Inflammatory macrophage treated with lipopolysaccharide for 1 hour (primary cell): Measurements from ENCODE around the gene CATSPER4.

Source experiments
- DNase-seq, 2 donors: peaks; one replicate each; pipeline ENCODE4 v3.0.0-alpha.2; 2020 to 2022

The CATSPER4 gene

DNA sequence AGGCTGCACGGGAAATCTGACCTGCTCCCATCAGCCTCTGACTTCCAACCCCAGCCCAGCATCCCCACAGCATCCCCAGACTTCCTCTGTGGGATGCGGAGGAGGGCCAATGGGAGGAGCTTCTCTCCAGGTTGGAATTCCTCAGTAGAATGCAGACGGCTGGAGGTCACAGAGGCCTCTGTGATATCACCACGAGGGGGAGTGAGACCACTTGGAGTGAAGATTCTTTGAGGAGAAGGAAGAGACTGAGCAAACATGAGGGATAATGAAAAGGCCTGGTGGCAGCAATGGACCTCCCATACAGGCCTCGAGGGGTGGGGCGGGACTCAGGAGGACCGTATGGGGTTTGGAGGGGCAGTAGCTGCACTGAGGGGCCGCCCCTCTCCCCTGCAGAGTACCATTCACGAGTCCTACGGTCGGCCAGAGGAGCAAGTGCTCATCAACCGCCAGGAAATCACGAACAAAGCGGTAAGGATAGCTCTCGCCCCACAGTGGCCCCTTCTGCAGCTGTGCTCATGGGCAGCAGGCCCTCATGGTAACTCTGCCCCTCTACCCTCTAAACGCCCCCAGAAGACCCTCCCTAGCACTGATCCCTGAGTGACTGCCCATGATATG is at the start of gene CATSPER4:
CATSPER4 (plus strand) TSS at position 230 of the 615 bp plus-strand sequence; CDS start at position 256, 26 bp downstream.
- no peak for DNase-seq

DNA sequence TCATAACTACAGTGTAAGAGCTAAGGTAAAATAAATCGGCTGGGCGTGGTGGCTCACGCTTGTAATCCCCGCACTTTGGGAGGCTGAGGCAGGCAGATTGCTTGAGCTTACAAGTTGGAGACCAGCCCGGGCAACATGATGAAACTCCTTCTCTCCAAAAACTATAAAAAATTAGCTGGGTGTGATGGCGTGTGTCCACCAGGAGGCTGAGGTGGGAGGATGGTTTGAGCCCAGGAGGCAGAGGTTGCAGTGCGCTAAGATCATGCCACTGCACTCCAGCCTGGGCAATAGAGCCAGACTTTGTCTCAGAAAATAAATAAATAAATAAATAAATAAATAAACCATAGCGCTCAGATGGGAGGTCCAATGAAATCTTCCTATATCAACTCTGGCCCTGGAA is 48.2 kb upstream of the CATSPER4 start:
- DNase-seq, result no peak

DNA sequence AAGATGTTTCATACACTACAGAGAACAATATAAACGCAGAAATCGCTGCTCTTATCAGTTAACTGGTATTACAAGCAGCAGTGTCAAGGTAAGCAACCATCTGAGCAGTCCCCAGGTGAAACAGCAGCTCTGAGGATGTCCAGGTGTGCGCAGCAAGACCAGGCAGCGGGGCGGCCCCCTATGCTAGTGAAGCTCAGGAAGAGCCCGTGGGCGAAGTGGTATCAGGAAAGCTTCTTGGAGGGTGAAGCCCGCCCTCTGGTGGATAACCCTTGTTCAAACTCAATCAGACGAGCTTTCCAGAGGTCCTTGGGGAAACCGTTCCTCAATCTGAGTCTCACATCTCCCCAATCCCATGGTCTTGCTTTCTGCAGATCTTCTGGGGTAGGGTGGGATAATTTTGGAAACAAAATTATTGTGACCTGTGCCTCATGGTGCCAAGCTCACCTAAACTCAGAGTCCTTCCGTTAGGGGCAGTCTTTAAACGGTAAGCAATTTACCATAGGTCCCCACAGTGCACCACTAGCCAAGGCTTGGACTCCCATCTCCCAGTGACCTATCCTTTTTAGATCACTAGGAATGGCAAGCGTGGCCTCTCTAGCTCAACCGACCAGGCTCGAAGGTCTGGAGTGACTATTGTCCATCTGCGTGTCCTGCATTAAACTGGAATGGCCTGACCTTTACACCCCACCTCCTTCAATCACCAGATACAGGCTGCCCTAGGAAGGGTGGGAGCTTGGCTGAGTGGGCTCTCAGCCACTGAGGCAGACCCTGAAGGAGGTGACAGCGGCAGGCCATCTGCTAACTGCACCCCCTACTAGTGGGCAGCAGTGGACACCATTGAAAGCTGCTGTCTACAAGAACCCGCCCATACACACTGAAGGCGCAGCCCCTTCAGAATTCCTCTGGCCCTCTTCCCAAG is 45.1 kb upstream of the CATSPER4 start:
- DNase-seq, result peak; percentile 67 to 90

DNA sequence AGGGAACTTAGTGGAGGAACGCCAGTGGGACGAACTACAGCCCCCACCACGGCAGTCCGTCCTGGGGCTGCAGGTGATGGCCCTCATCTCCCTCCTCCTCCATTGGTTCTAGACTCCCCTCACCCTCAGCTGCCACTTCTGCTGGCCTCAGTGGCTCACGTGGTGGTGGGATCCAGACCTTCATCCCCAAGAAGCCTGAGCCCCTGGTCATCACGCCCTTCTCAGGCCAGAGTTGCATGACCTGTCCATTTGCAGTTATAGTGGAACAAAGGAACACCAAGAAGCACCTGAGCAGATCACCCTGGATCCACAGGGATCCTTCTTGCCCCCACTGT is 44.5 kb upstream of the CATSPER4 start:
- no peak for DNase-seq

DNA sequence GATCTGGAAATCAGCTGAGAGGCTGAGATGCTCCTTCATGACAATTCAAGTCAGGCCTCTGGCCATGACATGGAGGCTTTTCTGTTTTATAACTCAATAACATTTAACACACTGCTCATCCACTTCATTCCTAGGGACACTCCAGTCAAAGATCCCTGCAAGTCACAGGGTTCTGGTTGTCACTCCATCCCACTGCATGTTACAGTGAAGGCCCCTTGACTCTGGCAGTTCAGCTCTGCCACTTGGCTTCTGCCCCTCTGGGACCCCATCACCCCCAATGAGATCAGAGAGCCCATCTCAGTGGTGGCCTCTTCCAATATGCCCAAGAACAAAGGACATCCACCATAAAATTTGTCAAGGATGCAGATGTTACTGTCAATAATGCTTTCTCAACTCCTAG is 41.5 kb upstream of the CATSPER4 start:
- no peak for DNase-seq

DNA sequence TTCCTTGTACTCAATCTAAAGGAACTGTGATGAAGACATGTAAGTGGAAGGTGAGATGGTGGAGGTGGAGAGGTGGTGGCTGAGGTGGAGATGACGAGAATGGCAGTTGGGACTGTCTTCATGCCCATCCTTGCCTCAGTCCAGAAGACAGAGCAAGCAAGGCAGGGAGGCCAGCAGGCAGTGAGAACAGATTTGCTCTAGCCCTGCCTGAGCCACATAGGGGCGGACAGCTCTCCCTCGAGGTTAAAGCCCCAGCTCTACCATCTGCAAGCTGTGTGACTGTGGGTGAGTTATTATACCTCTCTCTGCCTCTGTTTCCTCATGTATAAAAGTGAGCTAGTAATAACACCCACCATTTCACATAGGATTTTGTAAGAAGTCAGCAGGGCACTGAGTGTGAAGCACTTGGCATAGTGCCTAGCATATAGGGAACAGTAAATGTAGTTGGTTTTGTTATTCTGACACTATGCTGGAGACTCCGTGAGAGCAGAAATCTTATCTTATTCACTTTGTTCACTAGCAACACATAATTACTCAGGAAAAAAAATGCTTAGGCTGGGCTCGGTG is 36.4 kb upstream of the CATSPER4 start:
- peak; percentile 47 to 65 for DNase-seq

DNA sequence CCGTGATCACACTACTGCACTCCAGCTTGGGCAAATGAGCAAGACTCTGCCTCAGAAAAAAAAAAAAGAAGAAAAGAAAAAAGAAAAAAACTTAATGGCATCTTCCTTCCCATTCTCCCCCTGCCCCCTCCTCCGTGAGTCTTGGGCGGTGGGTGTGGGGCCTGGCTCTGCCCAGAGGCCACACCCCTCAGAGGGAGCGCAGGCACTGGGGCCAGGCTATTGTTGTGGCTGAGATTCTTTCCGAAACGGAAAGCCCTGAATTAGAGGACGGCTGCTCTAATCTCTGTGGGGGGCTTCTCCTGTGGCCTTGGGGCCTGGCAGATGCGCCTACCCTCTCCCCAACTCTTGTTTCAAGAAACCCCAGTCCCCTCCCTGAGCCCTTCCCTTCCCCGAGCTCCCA is 35.7 kb upstream of the CATSPER4 start:
- DNase-seq, result no peak

DNA sequence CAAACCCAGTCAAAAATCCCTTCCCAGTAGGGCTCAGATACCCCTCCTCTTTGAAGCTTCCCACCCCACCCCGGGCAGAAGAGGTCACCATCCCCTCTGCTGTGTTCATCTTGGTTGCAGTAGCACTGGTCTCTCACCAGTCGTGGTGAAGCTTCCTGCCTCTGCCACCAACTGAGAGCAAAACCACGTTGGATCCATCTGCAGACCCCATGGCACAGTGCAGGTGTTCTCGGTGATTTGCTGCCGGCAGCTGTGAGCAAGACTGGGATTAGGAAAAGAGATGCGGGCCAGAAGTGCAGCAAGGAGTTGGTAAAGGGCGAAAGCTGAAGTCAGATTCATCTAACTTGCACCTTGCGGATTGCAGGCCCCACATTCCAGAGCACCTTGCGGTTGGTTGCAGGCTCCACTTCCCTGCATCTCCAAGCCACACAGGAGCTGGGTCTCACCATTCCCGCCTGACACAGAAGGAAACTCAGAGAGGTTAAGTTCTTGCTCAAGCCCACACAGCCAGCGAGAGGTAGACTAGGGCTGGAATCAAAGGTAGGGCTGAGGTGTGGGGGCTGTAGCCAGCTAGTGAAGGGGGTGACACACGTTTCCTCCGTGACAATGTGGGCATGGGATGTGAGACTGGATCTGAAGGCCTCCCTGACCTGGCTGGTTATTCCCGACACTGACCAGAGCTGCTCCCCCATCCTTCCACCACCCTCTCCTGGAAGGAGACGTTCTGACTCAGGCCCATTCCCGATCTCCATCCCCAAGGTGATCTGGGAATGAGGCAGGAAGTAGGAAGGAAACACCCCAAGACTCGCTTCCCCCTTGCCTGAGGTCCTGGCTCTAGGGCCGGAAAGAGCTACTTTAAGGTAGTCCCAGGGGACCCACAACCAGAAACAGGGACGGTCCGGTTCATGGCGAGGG is 34.8 kb upstream of the CATSPER4 start:
- DNase-seq, result no peak

DNA sequence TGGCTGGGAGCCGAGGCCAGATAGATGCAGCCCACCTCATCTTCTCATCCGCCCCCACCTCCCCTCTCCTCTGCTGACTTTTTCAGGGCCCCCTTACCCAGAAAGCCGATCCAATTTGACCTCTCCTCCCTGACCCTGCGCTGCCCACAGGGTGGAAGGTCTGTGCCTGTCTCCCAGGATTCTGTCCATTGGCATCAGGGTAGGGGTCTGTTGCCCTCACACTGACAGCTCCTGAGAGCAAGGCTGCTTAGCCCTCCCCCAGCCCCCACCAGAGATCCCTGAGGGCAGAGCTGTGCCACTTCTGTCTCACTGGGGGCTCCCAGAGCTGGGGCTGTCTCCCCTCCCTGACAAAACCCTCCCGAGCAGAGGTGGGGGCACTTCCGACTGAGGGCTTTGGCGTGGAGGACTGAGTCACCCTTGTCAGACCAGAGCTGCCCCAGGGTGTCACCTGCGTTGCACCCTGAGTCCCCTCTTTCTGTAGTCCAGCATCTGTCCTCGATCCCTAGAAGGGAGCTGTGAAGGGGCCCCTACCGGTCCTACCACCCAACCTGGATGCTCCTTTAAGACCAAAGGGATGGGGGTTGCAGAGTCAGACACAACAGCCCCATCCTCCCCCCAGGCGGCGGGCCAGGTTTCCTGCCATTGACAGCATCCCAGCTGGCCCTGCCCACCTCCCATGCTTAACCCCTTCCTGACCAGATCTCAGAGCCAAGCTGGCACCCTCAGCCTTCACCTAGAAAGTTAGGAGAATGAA is 33.9 kb upstream of the CATSPER4 start:
- DNase-seq, result no peak

DNA sequence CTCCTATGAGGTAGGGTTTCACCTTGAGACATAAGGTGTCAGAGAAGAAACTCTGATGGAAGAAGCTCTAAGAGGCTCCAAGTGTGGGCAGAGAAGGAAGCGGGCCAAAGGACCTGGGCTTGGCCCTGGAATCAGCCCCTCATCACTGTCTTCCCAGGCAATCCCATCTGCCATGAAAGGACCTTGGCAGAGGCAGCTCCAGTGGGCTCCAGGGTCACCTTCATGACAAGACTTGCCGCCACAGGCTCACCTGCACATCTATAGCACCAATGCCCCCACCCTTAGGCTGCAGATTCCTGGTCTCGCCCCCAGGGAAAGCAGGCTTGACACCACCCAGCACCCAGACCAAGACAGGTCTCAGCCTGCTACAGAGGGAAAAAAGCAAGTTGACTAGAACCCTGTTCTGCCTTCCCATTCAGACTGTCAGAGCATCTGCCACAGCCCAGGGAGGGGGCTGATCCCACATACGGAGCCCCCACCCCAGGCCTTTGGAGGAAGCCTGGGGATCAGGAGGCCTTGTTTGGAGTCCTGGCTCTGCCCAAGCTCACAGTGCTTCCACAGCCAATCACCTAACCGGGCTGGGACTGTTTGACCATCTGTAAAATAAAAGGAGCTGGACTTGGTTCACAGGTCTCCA is 32.0 kb upstream of the CATSPER4 start:
- DNase-seq, result no peak

DNA sequence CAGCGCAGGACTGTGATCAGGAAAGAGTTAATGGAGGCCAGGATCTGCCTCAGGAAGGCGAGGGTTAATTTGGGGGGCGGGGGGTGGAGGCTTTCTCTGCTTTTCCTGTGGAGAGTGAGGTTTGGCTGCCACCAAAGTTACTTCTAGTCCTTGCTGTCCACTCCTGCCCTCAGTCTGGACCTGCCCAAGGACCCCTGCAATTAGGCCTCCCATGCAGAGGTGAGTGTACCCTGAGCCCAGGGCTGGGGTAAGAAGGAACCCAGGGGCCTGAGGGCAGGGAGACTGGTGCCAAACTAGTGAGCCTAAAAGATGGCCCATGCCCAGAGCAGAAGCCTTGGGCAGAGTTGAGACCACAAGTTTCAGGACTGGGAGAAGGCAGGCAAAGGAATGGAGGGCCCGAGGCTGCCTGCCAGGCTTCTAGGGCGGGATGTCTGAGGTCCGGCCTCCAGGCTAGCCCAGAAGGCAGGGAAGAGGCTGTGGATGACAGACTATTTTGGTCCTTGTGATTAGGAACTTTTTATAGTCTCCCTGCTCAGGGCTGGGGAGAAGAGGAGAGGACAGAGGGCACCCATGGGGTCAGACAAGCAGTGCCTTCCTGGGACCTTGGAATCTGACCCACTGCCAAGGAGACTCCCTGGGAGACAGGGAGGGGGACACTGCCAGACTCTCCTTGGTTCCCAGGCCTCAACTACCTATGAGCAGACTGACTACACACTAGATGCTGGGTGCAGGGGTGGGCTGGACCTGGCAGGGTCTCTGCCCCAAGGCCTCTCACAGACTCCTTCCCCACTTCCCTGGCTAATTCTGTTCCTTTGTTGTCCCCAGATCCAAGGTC is 31.3 kb upstream of the CATSPER4 start, which contains the start of gene FAM110D:
FAM110D (plus strand) TSS at position 172 of the 835 bp plus-strand sequence. CDS start 2,213 bp downstream, outside the sequence.
- DNase-seq, result no peak

DNA sequence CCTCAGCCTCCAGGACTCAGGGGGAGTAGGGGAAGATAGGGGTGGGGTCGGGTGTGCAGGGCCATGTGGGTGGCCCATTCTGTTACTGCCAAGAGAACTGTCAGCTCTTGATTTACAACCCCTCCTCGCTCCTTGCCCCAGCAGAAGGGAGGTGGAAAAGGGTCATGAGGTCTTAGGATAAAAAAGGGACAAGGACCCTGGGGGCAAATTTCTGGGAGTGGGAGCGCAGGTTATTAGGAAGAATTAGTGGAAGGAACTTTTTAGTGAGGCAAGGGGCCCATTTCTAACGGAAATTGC is 30.7 kb upstream of the CATSPER4 start:
- DNase-seq, result no peak

DNA sequence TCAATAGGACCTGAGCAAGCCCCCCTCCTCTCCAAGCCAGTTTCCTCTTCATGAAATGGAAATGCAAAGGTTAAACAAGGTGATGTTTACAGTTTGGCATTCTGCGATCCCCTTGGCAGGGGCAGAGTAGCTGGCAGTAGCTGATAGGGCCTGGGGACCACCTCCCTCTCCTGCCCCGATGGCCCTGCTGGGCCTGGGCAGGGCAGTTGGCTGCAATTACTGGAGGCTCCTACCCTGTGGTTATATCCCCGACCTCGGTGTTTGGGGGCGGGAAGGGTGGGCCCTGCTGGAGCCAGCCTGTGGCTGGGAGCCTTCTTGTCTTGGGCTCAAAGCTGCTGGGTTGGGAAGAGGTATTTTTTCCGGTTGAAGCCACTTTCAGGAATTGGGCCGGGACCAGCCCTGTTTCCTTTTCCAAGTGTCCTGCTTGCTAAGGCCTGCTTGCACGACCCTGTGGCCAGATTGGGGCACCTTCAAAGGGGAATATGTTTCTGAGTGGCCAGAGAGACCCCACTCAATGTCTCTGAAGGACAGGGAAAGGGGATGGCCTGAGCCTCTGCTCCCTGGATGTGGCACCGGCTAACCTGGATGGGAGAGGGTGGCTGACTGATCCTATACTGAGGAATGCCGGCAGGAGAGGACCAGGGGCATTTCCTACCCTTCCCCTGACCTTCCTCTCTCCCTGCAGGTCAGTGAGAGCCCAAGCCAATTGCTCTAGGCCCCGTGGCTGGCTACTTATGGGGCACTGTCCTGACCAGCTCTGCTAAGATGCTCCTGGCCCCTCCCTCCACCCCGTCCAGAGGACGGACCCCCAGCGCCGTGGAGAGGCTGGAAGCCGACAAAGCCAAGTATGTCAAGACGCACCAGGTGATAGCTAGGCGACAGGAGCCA is 29.6 kb upstream of the CATSPER4 start:
- no peak for DNase-seq

DNA sequence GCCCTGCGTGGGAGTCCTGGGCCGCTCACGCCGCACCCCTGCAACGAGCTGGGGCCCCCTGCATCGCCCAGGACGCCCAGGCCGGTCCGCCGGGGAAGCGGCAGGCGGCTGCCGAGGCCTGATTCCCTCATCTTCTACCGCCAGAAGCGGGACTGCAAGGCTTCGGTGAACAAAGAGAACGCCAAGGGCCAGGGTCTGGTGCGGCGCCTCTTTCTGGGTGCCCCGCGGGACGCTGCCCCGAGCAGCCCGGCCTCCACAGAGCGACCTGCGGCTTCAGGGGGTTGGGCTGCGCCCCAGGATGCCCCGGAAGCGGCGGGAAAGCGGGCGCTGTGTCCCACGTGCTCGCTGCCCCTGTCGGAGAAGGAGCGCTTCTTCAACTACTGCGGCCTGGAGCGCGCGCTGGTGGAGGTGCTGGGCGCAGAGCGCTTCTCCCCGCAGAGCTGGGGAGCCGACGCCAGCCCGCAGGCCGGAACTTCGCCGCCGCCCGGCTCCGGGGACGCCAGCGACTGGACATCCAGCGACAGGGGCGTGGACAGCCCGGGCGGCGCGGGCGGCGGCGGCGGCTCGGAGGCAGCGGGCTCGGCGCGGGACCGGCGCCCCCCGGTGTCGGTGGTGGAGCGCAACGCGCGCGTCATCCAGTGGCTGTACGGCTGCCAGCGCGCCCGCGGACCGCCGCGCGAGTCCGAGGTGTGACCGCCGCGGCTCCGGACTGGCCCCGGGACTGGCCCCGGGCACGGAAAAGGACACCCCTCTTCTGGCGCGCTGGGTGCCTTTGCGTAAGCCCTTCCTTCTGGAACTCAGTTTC is 28.8 kb upstream of the CATSPER4 start:
- DNase-seq, result peak; percentile 20 to 43

DNA sequence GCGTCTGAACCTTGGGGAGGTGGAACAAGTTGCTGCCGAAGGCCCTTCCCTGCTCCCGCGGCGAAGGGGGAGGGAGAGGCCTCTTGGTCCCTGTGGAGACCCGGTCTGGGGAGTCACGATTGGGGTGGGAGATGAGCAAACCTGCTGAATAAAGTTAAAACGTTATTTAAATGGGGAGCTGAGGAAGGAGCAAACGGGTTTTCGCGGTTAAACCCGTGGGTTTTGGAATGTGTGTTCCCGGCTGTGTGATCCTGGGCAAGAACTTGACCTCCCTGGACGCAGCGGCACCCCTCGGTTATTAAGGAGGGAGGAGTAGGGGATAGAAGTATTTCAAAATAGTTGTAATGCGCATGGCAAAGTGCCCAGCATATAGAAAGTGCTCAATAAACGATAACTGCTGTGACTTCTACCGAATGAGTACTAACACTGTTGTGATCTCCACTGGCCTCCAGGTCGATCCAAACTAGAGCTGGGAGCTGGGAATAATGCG is 28.1 kb upstream of the CATSPER4 start:
- no peak for DNase-seq

DNA sequence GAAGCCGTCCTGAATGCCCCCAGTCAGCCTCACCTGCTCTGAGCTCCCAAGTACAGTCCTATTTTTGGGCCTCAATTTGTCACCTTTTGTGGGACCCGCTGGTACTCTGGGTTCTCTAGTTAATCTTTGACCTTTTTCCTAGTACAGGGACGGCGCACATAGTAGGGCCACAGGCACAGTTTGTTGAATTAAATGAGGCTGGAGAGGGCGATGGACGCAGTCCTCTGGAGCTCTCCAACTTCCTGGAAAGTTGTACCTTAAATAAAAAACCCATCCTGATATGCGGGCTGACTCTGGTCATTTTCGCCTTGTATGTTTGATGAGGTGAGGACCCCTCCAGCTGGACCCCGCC is 26.7 kb upstream of the CATSPER4 start:
- no peak for DNase-seq

DNA sequence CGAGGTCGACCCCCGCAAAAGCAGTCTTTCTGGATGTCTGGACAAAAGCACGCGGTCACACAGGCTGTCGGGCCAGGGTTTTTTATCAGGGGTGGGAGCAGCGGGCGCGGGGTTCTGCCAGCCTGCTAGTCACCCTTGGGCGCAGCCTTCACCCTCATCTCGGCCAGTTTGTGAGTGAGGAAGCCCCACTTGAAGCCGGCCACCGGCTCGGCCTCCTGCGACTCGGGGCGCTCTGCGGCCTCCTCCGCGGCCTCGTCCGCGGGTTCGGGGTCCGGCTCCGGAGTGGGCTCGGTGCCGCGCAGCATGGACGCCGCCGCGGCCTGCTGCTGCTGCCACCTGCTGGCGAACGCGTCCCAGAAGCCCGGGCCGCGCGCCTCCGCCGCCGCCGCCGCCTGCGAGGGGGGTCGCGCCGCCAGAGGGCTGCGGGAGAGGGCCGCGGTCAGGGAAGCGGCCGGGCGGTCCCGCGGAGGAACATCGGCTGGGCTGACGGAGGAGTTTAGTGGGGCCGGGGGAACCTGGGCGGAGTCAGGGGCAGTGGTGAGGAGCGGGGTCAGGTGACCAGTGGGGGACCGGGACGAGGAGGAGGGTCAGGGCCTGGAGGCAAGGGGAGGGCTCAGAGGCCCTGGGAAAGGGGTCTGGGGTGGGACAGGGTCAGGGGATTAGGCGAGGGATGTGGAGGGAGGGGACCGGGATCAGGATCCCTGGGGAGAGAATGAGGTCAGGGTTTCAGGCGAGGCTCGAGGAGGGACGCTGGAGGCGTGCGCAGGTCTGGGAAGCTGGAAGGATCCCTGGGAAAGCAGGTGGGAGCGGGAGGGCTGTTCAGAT is 26.2 kb upstream of the CATSPER4 start:
- DNase-seq, result peak in 1 of 2 donors; percentile 52
